Occipital lobe (tissue), 3 donors: ENCODE results near the gene COG7. TPM values are rescaled to one million over a fixed set of nuclear protein-coding genes. Genes with fewer than 3 reads are reported as not detected.

Source experiments
- DNase-seq: peaks from one replicate; lab custom pipeline; 2025; lab: John Stamatoyannopoulos, UW
- small RNA-seq: library from RNA; depleted of rRNA; stranded (forward); fragments of <200 nt; gene quantifications from one replicate; pipeline ENCODE3, GENCODE V24; 2014
- total RNA-seq: library from RNA; depleted of rRNA; stranded (reverse); fragments of >200 nt; gene quantifications from one replicate; pipeline ENCODE4 v1.2.3, GENCODE V29; 2014

The COG7 gene
- total RNA-seq, 1 donor from 2014 or later: 16.7 TPM

GRCh38 chr16:23362460-23363317 lies 90.3 kb downstream of the COG7 start:
- no peak for DNase-seq

GRCh38 chr16:23359092-23359760 lies 93.8 kb downstream of the COG7 start:
- DNase-seq: no peak

DNA sequence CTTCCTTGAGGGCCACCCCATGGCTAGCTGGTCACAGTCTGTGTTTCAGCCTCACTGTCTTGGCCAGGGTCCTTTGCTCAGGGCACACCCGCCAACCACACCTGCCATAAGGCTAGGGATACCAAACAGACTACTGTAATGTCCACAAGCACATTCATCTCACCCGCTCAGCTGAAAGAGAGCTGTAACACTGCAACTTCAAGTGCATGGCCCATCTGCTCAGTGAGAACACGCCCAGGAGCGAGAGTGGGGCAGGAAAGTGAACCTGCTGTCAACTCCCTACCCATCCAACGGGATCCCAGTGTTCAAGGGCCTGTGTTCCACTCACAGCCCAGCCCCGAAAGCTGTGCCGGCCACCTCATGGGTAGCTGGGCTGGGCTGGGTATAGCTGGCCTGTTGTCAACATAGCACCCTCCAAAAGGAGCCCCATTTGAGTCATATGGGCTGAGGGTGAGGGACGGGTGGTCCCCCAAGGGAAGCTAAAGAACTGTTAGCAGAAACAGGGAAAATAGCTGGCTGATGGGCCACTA lies 95.2 kb downstream of the COG7 start:
- DNase-seq: no peak

GRCh38 chr16:23356941-23357340 lies 96.0 kb downstream of the COG7 start:
- DNase-seq: no peak

DNA sequence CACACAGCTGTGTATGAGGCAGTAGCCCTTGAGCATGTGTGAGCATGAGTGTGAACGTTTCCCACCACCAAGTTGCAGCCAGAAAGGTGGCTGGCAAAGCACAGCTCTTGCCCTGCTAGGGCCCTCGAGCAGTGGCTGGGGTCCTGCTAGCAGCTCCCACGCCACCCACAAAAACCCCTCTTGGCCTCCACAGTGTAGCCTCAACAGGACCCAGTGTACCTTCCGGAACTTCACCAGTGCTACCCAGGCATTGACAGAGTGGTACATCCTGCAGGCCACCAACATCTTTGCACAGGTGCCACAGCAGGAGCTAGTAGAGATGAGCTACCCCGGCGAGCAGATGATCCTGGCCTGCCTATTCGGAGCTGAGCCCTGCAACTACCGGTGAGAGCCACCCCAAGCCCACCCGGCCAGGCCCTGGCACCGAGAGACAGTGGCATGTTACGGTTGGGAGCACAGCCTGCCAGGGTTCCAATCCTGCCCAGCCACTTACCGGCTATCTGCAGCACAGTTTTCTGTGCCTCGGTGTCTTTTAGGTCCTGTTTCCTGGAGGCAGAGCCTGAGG lies 97.8 kb downstream of the COG7 start:
- DNase-seq: no peak

GRCh38 chr16:23354246-23354645 lies 98.7 kb downstream of the COG7 start:
- no peak for DNase-seq

GRCh38 chr16:23353440-23353839 lies 99.5 kb downstream of the COG7 start:
- DNase-seq: no peak

DNA sequence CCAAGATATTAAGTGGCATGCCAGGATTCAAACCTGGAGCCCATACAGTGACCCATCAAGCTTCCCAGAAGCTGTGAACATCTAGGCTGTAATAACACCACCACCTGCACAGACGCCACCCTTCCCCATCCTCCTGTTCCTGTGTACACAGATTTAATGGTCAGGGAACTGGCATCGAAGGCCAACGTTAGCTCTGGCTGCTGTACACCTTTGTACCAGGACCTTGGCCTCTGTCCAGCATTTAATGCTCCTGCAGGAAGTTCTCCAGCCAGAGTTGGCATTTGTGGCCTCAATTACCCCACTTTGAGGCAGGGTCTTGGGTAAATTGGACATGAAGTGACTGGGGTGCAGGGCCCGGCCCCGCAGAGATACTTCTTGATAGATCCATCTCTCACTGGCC lies 101.6 kb downstream of the COG7 start:
- no peak for DNase-seq

- DNase-seq: no peak
Observed at GRCh38 chr16:23348579-23349469, 104.2 kb downstream of the COG7 start.

GRCh38 chr16:23345237-23345636 lies 107.8 kb downstream of the COG7 start:
- DNase-seq: no peak

GRCh38 chr16:23343643-23344612 lies 109.1 kb downstream of the COG7 start:
- no peak for DNase-seq

GRCh38 chr16:23342083-23342640 lies 110.8 kb downstream of the COG7 start:
- DNase-seq: no peak

- DNase-seq: no peak
Observed at GRCh38 chr16:23339787-23340186, 113.2 kb downstream of the COG7 start.

Small RNA genes lying within 50 kb of the gene (small RNA-seq; reads per million reads assigned to genes)
- gene RF00072: not detected

Other genes with a start within 250 kb of the COG7 start
- gene SCNN1B, start 150.9 kb downstream of the COG7 start, total RNA-seq: not detected
- gene GGA2, start 57.3 kb upstream of the COG7 start, total RNA-seq: 27.8 TPM
- 29.3 TPM for gene EARS2, start 104.2 kb upstream of the COG7 start, total RNA-seq
- 62.2 TPM for gene UBFD1, start 104.5 kb upstream of the COG7 start, total RNA-seq
- gene NDUFAB1, start 143.1 kb upstream of the COG7 start, total RNA-seq: 112 TPM
- 12.0 TPM for gene PALB2, start 188.1 kb upstream of the COG7 start, total RNA-seq
- 73.6 TPM for gene DCTN5, start 188.3 kb upstream of the COG7 start, total RNA-seq
- 1.1 TPM for gene PLK1, start 225.7 kb upstream of the COG7 start, total RNA-seq